ENCODE data around the gene UGT1A4. TPM values are rescaled to one million over a fixed set of nuclear protein-coding genes. Genes with fewer than 3 reads are reported as not detected.

UGT1A4 gene
- total RNA-seq = not detected in 2 replicates

DNA sequence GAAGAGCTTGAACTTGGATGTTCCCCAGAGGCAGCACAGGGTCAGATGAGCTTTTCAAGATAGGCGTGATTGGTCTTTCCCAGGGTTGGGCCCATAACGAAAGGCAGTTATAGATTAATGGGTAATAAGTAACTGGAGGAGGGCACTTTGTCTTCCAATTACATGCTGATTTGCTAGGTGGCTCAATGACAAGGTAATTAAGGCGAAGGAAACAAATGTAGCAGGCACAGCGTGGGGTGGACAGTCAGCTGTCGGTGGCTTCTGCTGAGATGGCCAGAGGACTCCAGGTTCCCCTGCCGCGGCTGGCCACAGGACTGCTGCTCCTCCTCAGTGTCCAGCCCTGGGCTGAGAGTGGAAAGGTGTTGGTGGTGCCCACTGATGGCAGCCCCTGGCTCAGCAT lies at the start of gene UGT1A4:
UGT1A4 (plus strand) TSS at position 185 of the 400 bp plus-strand sequence; CDS start at position 270, 85 bp downstream.

GRCh38 chr2:233671290-233672161 lies 47.0 kb upstream of the UGT1A4 start, which contains the start of gene UGT1A9:
Gene UGT1A9, plus strand, starts transcription at chr2:233671898. Its CDS starts 37 bp downstream, at chr2:233671935.

DNA sequence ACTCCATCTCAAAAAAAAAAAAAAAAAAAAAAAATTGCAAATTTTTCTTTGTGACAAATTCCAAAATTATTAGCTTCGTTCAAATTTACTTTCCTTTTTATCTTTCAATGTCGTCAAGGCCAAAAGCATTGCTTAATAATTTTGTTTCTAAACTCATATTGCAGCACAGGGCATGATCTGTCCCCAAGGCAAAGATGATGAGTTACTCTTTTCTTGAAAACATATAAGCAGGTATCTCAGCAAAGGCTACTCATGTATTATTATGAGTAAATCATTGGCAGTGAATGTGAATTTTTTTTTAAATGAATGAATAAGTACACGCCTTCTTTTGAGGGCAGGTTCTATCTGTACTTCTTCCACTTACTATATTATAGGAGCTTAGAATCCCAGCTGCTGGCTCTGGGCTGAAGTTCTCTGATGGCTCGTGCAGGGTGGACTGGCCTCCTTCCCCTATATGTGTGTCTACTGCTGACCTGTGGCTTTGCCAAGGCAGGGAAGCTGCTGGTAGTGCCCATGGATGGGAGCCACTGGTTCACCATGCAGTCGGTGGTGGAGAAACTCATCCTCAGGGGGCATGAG lies 36.9 kb upstream of the UGT1A4 start, which contains the start of gene UGT1A7:
UGT1A7 (plus strand) TSS at position 381 of the 579 bp plus-strand sequence; CDS start at position 418, 37 bp downstream.

GRCh38 chr2:233692648-233693047 lies 25.9 kb upstream of the UGT1A4 start, which contains the start of gene UGT1A6:
Gene UGT1A6, plus strand, starts transcription at chr2:233692890. Its CDS starts 115 bp downstream, at chr2:233693005.

GRCh38 chr2:233712611-233713261 lies 5.8 kb upstream of the UGT1A4 start, which contains the start of gene UGT1A5:
Gene UGT1A5, plus strand, starts transcription at chr2:233712907. Its CDS starts 85 bp downstream, at chr2:233712992.

DNA sequence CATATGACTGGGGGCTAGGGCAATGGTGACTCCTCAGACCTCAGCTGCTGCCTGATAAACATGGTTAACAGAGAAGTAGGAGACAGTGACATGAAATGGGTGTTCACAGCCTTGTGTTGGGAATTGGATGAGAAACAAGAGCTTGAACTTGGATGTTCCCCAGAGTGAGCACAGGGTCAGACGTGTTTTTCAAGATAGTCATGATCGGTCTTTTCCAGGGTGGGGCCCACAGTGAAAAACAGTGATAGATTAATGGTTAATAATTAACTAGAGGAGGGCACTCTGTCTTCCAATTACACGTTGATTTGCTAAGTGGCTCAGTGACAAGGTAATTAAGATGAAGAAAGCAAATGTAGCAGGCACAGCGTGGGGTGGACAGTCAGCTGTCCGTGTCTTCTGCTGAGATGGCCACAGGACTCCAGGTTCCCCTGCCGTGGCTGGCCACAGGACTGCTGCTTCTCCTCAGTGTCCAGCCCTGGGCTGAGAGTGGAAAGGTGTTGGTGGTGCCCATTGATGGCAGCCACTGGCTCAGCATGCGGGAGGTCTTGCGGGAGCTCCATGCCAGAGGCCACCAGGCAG lies 10.3 kb downstream of the UGT1A4 start, which contains the start of gene UGT1A3:
UGT1A3 (plus strand) TSS at position 320 of the 579 bp plus-strand sequence; CDS start at position 405, 85 bp downstream.

GRCh38 chr2:233760043-233760442 lies 41.5 kb downstream of the UGT1A4 start, which contains the start of gene UGT1A1:
Gene UGT1A1, plus strand, starts transcription at chr2:233760270. Its CDS starts 18 bp downstream, at chr2:233760288.

DNA sequence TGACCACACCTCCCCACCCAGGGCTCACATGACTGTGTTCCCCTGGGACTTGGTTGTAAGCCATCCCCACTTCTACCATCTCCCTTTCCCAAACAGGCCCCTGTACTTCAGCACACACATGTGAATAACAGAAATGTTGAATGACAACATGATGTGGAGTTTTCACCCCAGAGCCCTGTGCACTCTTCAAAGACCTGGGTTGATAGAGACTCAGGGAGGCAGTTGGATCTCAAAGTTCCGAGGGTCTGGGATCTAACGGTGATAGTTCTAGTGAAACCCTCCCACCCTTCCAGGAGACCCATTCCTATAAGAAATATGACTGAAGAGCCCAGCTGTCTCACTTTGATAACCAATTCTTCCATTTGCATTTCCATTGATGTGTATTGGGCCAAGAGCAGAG lies 59.5 kb downstream of the UGT1A4 start, which contains the start of gene MROH2A:
MROH2A (plus strand) TSS at position 301 of the 400 bp plus-strand sequence. CDS start 1,029 bp downstream, outside the sequence.

Other genes with a start within 250 kb of the UGT1A4 start
- gene USP40, start 152.0 kb upstream of the UGT1A4 start, total RNA-seq = 38.1 TPM in 2 replicates
- gene UGT1A8, start 101.1 kb upstream of the UGT1A4 start, total RNA-seq = 0.37 and 0.71 TPM in 2 replicates
- gene UGT1A10, start 82.3 kb upstream of the UGT1A4 start, total RNA-seq = 0.43 and 0.83 TPM in 2 replicates
- under 0.01 TPM in 1 of 2 replicates, not detected in the other for gene UGT1A9, start 46.8 kb upstream of the UGT1A4 start, total RNA-seq
- gene UGT1A7, start 36.8 kb upstream of the UGT1A4 start, total RNA-seq = 0.28 and 0.46 TPM in 2 replicates
- gene UGT1A6, start 25.8 kb upstream of the UGT1A4 start, total RNA-seq = 0.09 and 0.28 TPM in 2 replicates
- not detected in 2 replicates for gene UGT1A5, start 5.8 kb upstream of the UGT1A4 start, total RNA-seq
- not detected in 2 replicates for gene UGT1A3, start 10.3 kb downstream of the UGT1A4 start, total RNA-seq
- not detected in 2 replicates for gene UGT1A1, start 41.5 kb downstream of the UGT1A4 start, total RNA-seq
- gene MROH2A, start 59.6 kb downstream of the UGT1A4 start, total RNA-seq = under 0.01 and 0.14 TPM in 2 replicates
- gene HJURP, start 135.8 kb downstream of the UGT1A4 start, total RNA-seq = 1.9 and 2.4 TPM in 2 replicates
- gene TRPM8, start 198.6 kb downstream of the UGT1A4 start, total RNA-seq = under 0.01 TPM in 1 of 2 replicates, not detected in the other

Data from smooth muscle cell of bladder (primary cell).